Esophagus muscularis mucosa (tissue), 4 donors: ENCODE data around the gene KRT5. TPM values are rescaled to one million over a fixed set of nuclear protein-coding genes. Genes with fewer than 3 reads are reported as not detected.
A peak's percentile ranks its signal among the peaks of the same experiment; 100 is the strongest.
"Not testable (repeated sequence)": the region's sequence is repeated elsewhere in the genome, so short reads cannot be mapped to it uniquely, and the experiment has no call there.

Experiments
- DNase-seq: peaks from one replicate; pipeline ENCODE4 v3.0.0-alpha.2; 2017; ENCODE audit errors: extremely low spot score
- H3K27ac ChIP-seq, 4 donors: fragments of 200-600 bp; sonication (generic); replicated peaks in 1 of 4; 1 replicate in 3 of 4; 2 replicates in 1 of 4; pipeline ENCODE4 v1.5.1; 2016 to 2019; ENCODE audit warnings: mild to moderate bottlenecking in 1 of 4
- H3K27me3 ChIP-seq, 4 donors: fragments of 200-600 bp; sonication (generic); one replicate each; pipeline versions ENCODE4 v1.5.1 to v1.6.0; 2016 to 2019
- H3K36me3 ChIP-seq, 4 donors: fragments of 200-600 bp; sonication (generic); one replicate each; pipeline ENCODE4 v1.5.1; 2016 to 2019
- H3K4me1 ChIP-seq, 4 donors: fragments of 200-600 bp; sonication (generic); one replicate each; pipeline ENCODE4 v1.5.1; 2016 to 2019
- H3K4me3 ChIP-seq, 4 donors: fragments of 200-600 bp; sonication (generic); 1 replicate in 2 of 4; 2 replicates in 2 of 4; pipeline ENCODE4 v1.5.1; 2016 to 2019; ENCODE audit warnings: mild to moderate bottlenecking in 4 of 4, moderate library complexity in 1 of 4
- H3K9me3 ChIP-seq, 4 donors: fragments of 200-600 bp; sonication (generic); 1 replicate in 3 of 4; 2 replicates in 1 of 4; pipeline ENCODE4 v1.5.1; 2016 to 2019
- EP300 ChIP-seq: sonication (generic); formaldehyde crosslinking; IDR thresholded peaks from one replicate; pipeline ENCODE4 v1.6.1; 2017; ENCODE audit warnings: antibody characterized with exemption
- POLR2A ChIP-seq: fragments of 450-650 bp; IDR thresholded peaks from one replicate; pipeline ENCODE4 v1.6.1; 2017; ENCODE audit warnings: antibody characterized with exemption, moderate library complexity, mild to moderate bottlenecking, low read depth
- POLR2AphosphoS5 ChIP-seq, 2 donors: sonication (generic); formaldehyde crosslinking; IDR thresholded peaks; one replicate each; pipeline ENCODE4 v1.6.1; 2017; ENCODE audit warnings: antibody characterized with exemption in 2 of 2
- WGBS: methylation state at CpG from one replicate; pipeline ENCODE4 v1.1.5; 2018; 5-methylcytosine and 5-hydroxymethylcytosine counted together
- intact Hi-C: fragments of 100-400 bp; cut with DNase I; formaldehyde crosslinking; loops from one replicate; pipeline ENCODE4 v1.15.1; 2023
- total RNA-seq, 4 donors: library from RNA; depleted of rRNA; stranded (reverse); fragments of >200 nt; gene quantifications; one replicate each; pipeline versions ENCODE4 v1.1.0 to v1.2.1, GENCODE V29; 2016
- TF ChIP-seq, protein P1 (sequence below), 3 experiments: fragments of 200-600 bp in 2 of 3; fragments of 450-650 bp in 1 of 3; sonication (generic) in 2 of 3; IDR thresholded peaks; one replicate each; pipeline ENCODE4 v1.5.1; 2017 to 2019; ENCODE audit warnings: antibody characterized with exemption in 3 of 3, mild to moderate bottlenecking in 2 of 3, moderate library complexity in 1 of 3

Gene KRT5
- total RNA-seq, 4 donors from 2014 or later = 0.46 to 1.2 TPM; not detected in 2

DNA sequence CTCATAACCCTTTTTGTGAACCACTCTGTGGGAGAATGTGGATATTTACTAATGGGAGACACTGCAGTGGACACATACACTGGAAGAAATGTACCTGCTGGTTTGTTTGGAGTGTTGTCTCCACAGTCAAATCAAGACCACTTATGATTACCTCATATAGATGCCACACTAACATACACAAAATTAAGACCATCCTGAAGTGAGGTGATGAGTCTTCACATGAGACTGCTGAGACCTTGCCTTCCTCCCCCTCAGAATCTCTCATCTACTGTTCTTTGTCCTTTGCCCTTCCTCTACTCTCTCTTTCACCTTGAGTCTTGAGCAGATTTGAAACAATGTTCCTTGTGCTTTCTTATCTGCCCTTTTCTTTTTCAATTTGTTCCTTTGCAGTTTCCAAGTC is 31.5 kb downstream of the KRT5 start:
- TF ChIP-seq POLR2AphosphoS5 (IDR thresholded peaks at IDR 0.05) (no peak), EP300 (no peak)
- TF ChIP-seq, protein P1, sequence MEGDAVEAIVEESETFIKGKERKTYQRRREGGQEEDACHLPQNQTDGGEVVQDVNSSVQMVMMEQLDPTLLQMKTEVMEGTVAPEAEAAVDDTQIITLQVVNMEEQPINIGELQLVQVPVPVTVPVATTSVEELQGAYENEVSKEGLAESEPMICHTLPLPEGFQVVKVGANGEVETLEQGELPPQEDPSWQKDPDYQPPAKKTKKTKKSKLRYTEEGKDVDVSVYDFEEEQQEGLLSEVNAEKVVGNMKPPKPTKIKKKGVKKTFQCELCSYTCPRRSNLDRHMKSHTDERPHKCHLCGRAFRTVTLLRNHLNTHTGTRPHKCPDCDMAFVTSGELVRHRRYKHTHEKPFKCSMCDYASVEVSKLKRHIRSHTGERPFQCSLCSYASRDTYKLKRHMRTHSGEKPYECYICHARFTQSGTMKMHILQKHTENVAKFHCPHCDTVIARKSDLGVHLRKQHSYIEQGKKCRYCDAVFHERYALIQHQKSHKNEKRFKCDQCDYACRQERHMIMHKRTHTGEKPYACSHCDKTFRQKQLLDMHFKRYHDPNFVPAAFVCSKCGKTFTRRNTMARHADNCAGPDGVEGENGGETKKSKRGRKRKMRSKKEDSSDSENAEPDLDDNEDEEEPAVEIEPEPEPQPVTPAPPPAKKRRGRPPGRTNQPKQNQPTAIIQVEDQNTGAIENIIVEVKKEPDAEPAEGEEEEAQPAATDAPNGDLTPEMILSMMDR (IDR thresholded peaks at IDR 0.05) = no peak
- no peaks in the 10 kb centered on the region for H3K4me1 ChIP-seq
- H3K27ac ChIP-seq = no peak overlapping the region
- DNase-seq = no peak
- no peaks in the 10 kb centered on the region for H3K27me3 ChIP-seq
- H3K4me3 ChIP-seq = no peak overlapping the region
- H3K36me3 ChIP-seq = no peaks in the 10 kb centered on the region
- intact Hi-C loops = no loop called here
- H3K9me3 ChIP-seq = no peaks in the 10 kb centered on the region

DNA sequence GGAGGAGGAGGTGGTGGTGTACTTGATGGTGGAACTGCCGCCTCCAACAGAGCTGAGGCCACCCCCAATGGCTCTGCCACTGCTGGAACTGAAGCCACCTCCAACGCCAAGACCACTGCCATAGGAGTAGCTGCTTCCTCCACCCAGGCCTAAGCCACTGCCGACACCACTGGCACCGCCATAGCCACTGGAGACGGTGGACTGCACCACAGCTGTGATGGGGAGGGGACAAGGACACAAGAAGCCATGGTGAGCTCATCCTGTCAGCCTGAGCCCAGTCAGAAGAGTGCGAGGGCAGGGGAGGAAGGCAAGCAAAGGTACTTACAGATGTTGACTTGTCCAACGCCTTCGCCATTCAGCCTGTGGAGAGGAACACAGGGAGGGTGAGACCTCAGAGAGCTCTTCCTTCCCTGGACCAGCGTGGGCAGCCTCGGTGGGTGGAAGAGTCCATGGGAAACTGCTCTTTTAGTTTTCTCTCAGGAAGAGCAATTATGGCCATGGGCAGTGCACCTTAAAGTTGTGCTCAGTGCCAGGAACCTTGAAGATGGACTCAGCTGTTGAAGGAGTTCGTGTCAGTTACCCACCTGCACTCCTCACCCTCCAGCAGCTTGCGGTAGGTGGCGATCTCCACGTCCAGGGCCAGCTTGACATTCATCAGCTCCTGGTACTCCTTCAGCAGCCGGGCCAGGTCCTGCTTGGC is 32.3 kb downstream of the KRT5 start:
- H3K4me1 ChIP-seq, H3K4me3 ChIP-seq, H3K36me3 ChIP-seq, intact Hi-C loops, H3K27me3 ChIP-seq, H3K9me3 ChIP-seq, H3K27ac ChIP-seq: not testable (repeated sequence)
- peak; percentile 83 for DNase-seq
- WGBS = 95% methylated on average over 4 of the region's 15 CpGs

DNA sequence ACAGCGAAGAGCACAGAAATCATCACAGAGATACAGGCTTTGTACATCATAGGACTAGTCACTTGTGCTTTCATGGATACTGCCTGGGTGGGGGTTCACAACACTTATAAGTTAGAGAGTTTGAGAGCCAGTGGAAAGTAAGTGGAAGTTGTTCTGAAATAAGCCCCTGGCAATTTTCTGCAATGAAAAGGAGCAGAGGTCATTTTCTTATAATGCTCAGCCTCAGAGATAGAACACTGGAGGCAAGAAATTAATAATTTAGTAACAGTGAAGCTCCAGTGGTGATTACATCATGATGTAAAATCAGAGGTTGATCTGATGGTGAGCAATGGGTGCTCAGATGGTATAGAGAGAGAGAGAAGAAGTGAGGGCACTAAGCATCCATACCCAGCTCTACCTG is 33.0 kb downstream of the KRT5 start:
- no peaks in the 10 kb centered on the region for H3K36me3 ChIP-seq
- WGBS = 85% methylated on average over 1 of the region's 1 CpG
- H3K27ac ChIP-seq = no peak overlapping the region
- intact Hi-C loops = no loop called here
- H3K4me1 ChIP-seq = no peaks in the 10 kb centered on the region
- H3K27me3 ChIP-seq = no peaks in the 10 kb centered on the region
- DNase-seq = no peak
- no peaks in the 10 kb centered on the region for H3K9me3 ChIP-seq
- TF ChIP-seq POLR2AphosphoS5 (IDR thresholded peaks at IDR 0.05) (no peak), EP300 (no peak), POLR2A (no peak)
- H3K4me3 ChIP-seq = no peak overlapping the region

DNA sequence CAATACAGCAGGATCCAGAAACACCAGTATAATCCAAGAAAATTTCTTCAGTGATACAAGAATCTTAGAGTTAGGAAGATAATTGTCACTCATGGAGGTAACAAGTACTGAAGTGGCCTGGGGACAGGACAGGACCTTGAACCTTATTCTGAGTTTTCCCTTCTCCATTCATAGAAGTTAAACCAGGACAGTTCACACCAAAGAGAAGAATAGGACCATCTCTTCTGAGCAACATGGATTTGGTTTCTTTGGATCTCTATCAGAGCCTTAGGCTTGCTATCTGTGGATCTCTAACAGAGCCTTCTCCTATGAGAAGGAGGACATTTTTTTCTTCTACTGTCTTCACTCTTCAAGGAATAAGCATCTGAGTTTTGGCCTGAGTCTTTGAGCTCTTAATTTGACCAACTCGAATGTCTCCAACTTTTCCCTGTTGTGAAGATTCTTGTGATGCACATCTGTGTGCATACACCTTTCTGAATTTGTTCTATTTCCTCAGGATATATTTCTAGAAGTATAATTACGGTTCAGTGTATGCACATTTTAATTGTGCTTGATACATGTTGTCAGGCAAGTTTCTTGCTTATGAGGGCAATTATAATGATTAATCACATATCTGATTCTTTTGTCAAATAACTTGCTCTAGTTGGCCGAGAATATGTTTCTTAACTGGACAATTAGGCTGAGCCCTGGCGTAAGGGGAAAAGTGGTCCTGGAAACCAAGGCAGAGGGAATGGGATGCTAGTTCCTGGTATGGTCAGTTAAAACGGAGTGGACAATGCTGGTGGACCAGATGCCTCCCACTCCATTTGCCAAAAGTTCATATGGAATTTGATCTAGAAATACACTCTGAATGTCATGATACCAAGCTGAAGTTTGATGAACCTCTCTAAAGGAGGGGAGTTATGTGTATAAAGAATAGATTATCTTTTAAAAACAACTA is 33.8 kb downstream of the KRT5 start:
- no peak for DNase-seq
- Histone ChIP-seq H3K4me1 (no peaks in the 10 kb centered on the region), H3K27ac (no peak overlapping the region), H3K27me3 (no peaks in the 10 kb centered on the region), H3K4me3 (no peak overlapping the region), H3K9me3 (no peaks in the 10 kb centered on the region), H3K36me3 (no peaks in the 10 kb centered on the region)
- 83% methylated on average over 5 of the region's 5 CpGs for WGBS
- intact Hi-C loops = no loop called here
- TF ChIP-seq, protein P1 (IDR thresholded peaks at IDR 0.05) = no peak
- TF ChIP-seq POLR2A = no peak
- TF ChIP-seq EP300 = no peak
- no peak for TF ChIP-seq POLR2AphosphoS5 (IDR thresholded peaks at IDR 0.05)

DNA sequence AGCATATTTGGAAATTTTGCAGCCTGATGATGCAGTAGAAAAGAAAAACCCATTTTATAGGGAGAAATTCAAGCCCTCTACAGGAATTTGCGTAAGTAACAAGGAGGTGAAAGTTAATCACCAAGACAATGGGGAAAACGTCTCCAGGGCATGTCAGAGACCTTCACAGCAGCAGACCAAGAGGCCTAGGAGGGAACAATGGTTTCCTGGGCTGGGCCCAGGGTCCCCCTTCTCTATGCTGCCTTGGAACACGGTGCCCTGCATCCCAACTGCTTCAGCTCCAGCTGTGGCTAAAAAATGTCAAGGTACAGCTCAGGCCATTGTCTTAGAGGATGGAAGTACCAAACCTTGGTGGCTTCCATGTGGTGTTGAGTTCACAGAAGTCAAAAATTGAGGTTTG is 40.1 kb downstream of the KRT5 start:
- Histone ChIP-seq H3K27me3 (no peaks in the 10 kb centered on the region), H3K4me3 (no peak overlapping the region), H3K27ac (no peak overlapping the region), H3K9me3 (no peaks in the 10 kb centered on the region), H3K36me3 (no peaks in the 10 kb centered on the region), H3K4me1 (no peaks in the 10 kb centered on the region)
- no peak for DNase-seq
- intact Hi-C loops = no loop called here
- TF ChIP-seq POLR2A (no peak), POLR2AphosphoS5 (IDR thresholded peaks at IDR 0.05) (no peak), EP300 (no peak)
- TF ChIP-seq, protein P1 (IDR thresholded peaks at IDR 0.05) = no peak
- 65% methylated on average over 3 of the region's 3 CpGs for WGBS
